Measurements from ENCODE around the gene RCSD1.

The RCSD1 gene

DNA sequence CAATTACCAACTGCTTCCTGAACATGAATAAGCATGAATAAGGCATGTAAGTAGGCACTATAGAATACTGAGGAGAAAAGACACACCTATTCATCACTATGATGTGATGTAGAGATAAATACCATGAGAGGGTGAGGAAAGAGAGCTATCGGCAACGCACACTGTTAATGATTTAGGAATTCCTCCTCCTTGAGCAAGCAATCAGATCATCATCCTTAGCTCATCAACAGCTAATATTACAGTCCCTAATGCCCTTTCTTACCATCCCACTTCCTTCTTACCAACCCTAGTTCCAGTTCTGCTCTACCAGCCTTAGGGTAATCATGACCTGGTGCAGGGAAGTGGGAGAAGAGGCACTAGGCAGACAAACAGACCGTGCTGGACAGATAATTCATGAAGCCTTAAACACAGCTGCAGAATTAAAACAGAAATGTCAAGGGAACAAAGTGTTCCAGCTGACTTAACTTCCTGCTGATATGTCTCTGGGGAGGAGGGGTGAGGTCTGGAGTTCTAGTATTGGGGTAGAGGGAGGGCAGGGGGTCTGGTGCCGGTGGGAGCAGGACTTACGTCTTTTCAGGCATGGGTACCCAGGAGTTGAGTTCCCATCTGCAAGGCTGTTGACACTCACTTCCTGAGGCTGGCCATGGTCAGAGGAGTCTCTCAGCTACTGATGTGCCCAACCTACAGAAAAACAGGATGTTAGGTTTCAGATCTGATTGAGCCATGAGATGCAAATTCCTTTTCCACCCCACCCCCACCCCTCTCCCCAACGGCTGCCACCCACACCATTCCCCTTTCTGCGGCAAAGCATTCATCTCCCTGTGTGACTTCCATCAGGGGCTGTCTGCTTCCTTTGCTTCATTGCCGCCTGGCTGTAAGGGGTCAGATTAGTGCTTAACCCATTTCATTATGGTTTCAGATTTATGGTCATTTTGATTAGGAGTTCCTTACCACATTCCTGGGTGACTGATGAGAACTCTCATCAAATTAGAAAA lies 12.6 kb upstream of the RCSD1 start:
- no peak for DNase-seq (ENCODE audit: insufficient read length, low spot score)
- TF ChIP-seq POLR2A (IDR thresholded peaks at IDR 0.05; ENCODE audit: low read depth, low read length) (no peak; the same call in 1 of the 2 replicates), TAF1 (IDR thresholded peaks at IDR 0.05; ENCODE audit: low read depth, low read length) (peak; percentile 30; the same call in 1 of the 2 replicates), PAX5 (IDR thresholded peaks at IDR 0.05; ENCODE audit: insufficient read depth, low read length, severe bottlenecking) (no peak), SPI1 (IDR thresholded peaks at IDR 0.05; ENCODE audit: low read depth, low read length) (peak; percentile 75), POLR2AphosphoS5 (IDR thresholded peaks at IDR 0.05; ENCODE audit: low read depth, low read length) (no peak)
- FAIRE-seq = peak; percentile 96

DNA sequence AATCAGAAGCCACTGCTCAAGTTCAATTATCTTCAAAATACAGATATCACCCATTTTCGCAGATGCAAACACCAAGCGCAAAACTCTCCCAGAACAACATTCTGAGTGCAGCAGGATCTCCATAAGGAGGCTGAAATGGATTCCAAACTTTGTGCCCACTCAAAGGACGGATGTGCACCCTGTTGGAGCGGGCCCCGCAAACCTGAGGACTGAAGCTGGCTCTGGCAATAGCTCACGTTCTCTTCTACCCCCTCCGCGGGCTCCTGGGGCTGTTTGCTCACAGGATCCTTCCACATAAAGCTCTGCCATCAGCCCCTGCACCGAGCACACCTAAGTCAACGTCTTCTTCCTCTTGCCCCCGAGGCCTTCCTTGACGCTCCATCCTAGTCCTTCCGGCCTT lies 11.7 kb upstream of the RCSD1 start:
- DNase-seq (ENCODE audit: insufficient read length, low spot score) = no peak
- TF ChIP-seq SPI1 (IDR thresholded peaks at IDR 0.05; ENCODE audit: low read depth, low read length) (no peak), POU2F2 (IDR thresholded peaks at IDR 0.05; ENCODE audit: low read depth, low read length) (no peak), POLR2A (IDR thresholded peaks at IDR 0.05; ENCODE audit: low read depth, low read length) (no peak), POLR2AphosphoS5 (IDR thresholded peaks at IDR 0.05; ENCODE audit: low read depth, low read length) (no peak), TAF1 (IDR thresholded peaks at IDR 0.05; ENCODE audit: low read depth, low read length) (no peak), PAX5 (IDR thresholded peaks at IDR 0.05; ENCODE audit: insufficient read depth, low read length, severe bottlenecking) (no peak)
- peak; percentile 26 for FAIRE-seq

DNA sequence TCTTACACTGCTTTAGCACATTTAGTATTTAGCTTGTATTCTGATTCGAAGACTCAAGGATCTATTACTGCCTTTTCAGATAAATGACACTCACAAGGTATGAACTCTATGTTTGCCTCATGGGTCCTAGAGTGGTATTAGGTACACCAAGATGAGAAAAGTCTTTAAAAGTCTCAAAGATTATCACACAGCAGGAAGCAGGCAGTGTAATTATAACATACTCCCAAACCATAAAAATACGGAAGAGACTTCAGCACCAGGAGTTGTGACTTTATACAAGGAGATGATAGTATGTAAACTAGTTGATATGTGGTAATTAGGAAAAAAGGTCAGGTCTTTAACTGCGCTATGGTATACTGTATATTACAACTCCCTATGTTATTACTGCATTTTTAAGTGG lies 11.2 kb upstream of the RCSD1 start:
- no peak for FAIRE-seq
- TF ChIP-seq POLR2AphosphoS5 (IDR thresholded peaks at IDR 0.05; ENCODE audit: low read depth, low read length) = no peak
- TF ChIP-seq POLR2A (IDR thresholded peaks at IDR 0.05; ENCODE audit: low read depth, low read length) = no peak
- TF ChIP-seq PAX5 (IDR thresholded peaks at IDR 0.05; ENCODE audit: insufficient read depth, low read length, severe bottlenecking) = no peak
- TF ChIP-seq POU2F2 (IDR thresholded peaks at IDR 0.05; ENCODE audit: low read depth, low read length) = no peak
- no peak for TF ChIP-seq TAF1 (IDR thresholded peaks at IDR 0.05; ENCODE audit: low read depth, low read length)
- no peak for DNase-seq (ENCODE audit: insufficient read length, low spot score)

DNA sequence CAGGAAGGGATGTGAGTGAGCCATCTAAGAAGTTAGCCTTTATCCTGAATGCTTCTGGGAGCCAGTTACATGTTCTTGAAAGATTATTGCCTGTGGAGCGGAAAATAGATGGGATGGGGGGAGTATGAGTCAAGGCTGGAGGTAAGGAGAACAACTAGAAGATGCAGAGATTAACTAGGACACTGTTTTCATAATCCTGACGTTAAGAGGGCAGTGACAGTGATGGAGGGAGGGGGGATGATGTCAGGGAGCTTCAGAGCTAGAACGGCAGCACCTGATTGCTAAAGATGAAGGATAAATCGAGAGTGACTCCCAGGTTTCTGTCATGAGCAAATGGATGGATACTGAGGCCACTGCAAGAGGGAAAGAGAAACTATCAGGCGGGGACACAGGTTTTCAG lies 10.0 kb upstream of the RCSD1 start:
- TF ChIP-seq POLR2A (IDR thresholded peaks at IDR 0.05; ENCODE audit: low read depth, low read length) (no peak), POLR2AphosphoS5 (IDR thresholded peaks at IDR 0.05; ENCODE audit: low read depth, low read length) (no peak), PAX5 (IDR thresholded peaks at IDR 0.05; ENCODE audit: insufficient read depth, low read length, severe bottlenecking) (no peak), SPI1 (IDR thresholded peaks at IDR 0.05; ENCODE audit: low read depth, low read length) (no peak), POU2F2 (IDR thresholded peaks at IDR 0.05; ENCODE audit: low read depth, low read length) (no peak), TAF1 (IDR thresholded peaks at IDR 0.05; ENCODE audit: low read depth, low read length) (no peak)
- DNase-seq (ENCODE audit: insufficient read length, low spot score) (no peak), FAIRE-seq (peak; percentile 38)

DNA sequence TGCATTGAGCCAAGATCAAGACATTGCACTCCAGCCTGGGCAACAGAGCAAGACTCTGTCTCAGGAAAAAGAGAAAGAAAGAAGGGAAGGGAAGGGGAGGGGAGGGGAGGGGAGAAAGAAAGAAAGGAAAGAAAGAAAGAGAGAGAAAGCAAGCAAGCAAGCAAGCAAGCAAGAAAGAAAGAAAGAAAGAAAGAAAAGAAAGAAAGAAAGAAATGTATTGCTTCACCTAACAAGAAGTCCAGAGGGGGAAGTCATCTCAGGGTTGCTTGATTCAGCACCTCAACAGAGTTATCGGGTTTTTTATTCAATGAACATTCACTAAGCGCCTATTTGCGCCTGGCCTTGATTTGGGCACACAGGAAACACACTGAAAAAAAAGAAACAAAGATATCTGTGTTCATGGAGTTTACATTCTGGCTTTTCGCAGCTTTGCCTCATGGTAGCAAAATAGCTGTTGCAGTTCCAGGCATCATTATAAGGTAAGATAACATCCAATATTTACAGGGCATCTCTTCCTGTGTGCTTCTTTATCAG lies 8.2 kb upstream of the RCSD1 start:
- FAIRE-seq (no peak), DNase-seq (ENCODE audit: insufficient read length, low spot score) (no peak)
- TF ChIP-seq TAF1 (IDR thresholded peaks at IDR 0.05; ENCODE audit: low read depth, low read length) = no peak
- no peak for TF ChIP-seq SPI1 (IDR thresholded peaks at IDR 0.05; ENCODE audit: low read depth, low read length)
- no peak for TF ChIP-seq PAX5 (IDR thresholded peaks at IDR 0.05; ENCODE audit: insufficient read depth, low read length, severe bottlenecking)
- no peak for TF ChIP-seq POLR2A (IDR thresholded peaks at IDR 0.05; ENCODE audit: low read depth, low read length)

DNA sequence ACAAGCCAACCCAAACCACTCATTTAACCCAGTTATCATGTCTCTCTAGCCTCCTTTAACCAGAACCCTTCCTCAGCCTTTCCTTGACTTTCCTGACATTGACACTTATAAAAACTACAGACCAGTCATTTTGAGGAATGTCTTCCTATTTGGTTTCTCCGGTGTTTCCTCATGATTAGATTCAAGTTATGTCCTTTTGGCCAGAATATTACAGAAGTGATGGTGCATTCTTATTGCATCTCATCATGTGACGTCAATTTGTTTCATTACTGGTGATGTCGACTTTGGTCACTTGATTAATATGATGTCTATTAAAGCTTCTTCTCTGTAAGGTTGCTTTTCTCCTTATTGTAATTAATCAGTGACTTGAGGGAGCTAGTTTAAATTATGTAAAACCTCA lies 6.1 kb upstream of the RCSD1 start:
- FAIRE-seq (peak; percentile 57), DNase-seq (ENCODE audit: insufficient read length, low spot score) (no peak)
- TF ChIP-seq POU2F2 (IDR thresholded peaks at IDR 0.05; ENCODE audit: low read depth, low read length) = no peak
- TF ChIP-seq POLR2AphosphoS5 (IDR thresholded peaks at IDR 0.05; ENCODE audit: low read depth, low read length) = no peak
- no peak for TF ChIP-seq TAF1 (IDR thresholded peaks at IDR 0.05; ENCODE audit: low read depth, low read length)

DNA sequence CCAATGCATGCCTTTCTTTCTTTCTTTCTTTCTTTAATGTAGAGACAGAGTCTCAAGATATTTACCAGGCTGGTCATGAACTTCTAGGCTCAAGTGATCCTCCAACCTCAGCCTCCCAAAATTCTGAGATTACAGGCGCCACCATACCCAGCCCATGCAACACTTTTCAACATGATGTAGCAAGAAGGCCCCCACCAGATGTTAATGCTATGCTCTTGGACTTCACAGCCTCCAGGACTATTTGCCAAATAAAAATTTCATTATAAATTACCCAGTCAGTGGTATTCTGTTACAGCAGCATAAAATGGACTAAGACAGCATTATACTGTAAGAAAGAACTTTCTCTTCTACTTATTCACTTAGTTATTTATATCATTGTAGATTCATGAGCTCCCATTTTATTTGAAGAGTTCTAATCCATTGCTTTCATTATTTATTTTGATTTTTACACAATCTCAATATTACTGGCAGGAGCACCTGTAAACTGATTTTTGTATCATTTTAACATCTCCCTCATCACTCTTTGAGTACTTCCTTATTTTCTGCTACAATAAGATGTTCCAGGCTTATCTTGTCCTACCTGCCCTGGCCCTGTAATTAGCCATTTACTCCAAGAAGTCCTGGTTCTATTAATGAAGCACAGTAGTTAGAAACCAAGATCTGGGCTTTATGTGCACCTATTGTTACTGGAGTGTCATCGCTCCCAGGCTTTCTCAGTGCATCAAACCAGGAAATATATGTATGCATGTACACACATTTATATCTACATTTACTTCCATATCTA lies 4.8 kb upstream of the RCSD1 start:
- DNase-seq (ENCODE audit: insufficient read length, low spot score) (no peak), FAIRE-seq (no peak)
- no peak for TF ChIP-seq TAF1 (IDR thresholded peaks at IDR 0.05; ENCODE audit: low read depth, low read length)
- no peak for TF ChIP-seq SPI1 (IDR thresholded peaks at IDR 0.05; ENCODE audit: low read depth, low read length)
- no peak for TF ChIP-seq PAX5 (IDR thresholded peaks at IDR 0.05; ENCODE audit: insufficient read depth, low read length, severe bottlenecking)
- no peak for TF ChIP-seq POLR2AphosphoS5 (IDR thresholded peaks at IDR 0.05; ENCODE audit: low read depth, low read length)
- no peak for TF ChIP-seq POLR2A (IDR thresholded peaks at IDR 0.05; ENCODE audit: low read depth, low read length)
- TF ChIP-seq POU2F2 (IDR thresholded peaks at IDR 0.05; ENCODE audit: low read depth, low read length) = no peak

DNA sequence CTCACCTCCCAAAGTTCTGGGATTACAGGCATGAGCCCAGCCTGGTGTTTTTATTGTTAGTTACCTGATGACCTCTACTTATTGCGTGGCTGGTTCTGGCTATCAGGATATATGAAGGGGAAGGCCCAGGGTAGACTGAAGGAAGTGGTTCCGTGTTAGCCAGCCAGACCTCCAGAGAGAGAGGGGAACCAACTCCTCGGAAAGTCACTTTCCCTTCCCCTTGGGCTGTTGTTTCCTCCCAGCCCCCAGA lies 2.5 kb upstream of the RCSD1 start:
- no peak for TF ChIP-seq TAF1 (IDR thresholded peaks at IDR 0.05; ENCODE audit: low read depth, low read length)
- no peak for TF ChIP-seq POLR2AphosphoS5 (IDR thresholded peaks at IDR 0.05; ENCODE audit: low read depth, low read length)
- peak; percentile 75 for TF ChIP-seq SPI1 (IDR thresholded peaks at IDR 0.05; ENCODE audit: low read depth, low read length)
- no peak for TF ChIP-seq PAX5 (IDR thresholded peaks at IDR 0.05; ENCODE audit: insufficient read depth, low read length, severe bottlenecking)
- TF ChIP-seq POLR2A (IDR thresholded peaks at IDR 0.05; ENCODE audit: low read depth, low read length) = no peak
- no peak for TF ChIP-seq POU2F2 (IDR thresholded peaks at IDR 0.05; ENCODE audit: low read depth, low read length)
- no peak for FAIRE-seq
- DNase-seq (ENCODE audit: insufficient read length, low spot score) = no peak

DNA sequence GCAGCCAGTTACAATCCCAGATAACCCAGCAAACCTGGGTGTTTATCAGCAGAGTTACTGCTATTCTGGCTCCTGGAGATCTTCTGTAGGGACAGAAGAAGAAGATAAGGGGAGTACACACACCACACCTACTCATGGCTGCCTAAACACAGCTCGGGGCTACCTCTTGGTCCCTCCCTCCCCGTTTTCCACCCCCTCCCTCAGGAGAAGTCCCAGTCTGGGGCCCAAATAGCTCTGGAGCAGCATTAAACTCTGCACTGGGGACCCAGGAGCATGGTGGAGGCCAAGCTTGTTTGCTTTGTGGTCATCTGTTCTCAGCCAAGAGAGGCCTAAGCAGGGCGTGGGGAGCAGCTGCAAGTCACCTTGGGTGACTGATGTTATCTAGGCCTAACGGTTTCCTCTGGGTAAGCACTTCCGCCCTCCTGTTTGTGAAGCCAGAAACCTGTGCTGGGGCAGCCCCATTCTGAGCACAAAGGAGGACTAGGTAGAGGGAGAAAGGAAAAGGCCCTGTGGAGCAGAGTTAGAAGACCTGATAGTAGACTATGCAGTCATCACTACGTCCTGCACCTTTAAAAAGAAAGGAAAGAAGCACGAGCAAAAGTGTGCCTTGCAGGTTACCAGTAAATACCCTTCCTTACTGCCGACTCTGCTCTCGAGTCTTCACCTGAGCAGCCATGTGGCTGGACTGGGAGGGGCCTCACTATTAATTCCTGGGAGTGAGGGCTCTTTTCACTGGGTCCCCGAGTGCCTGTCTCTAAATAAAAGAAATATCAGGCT lies 2.0 kb upstream of the RCSD1 start:
- peak; percentile 56 for DNase-seq (ENCODE audit: insufficient read length, low spot score)
- peak; percentile 99 for FAIRE-seq
- TF ChIP-seq PAX5 (IDR thresholded peaks at IDR 0.05; ENCODE audit: insufficient read depth, low read length, severe bottlenecking) (no peak), SPI1 (IDR thresholded peaks at IDR 0.05; ENCODE audit: low read depth, low read length) (peak; percentile 86), POU2F2 (IDR thresholded peaks at IDR 0.05; ENCODE audit: low read depth, low read length) (peak; percentile 79), POLR2AphosphoS5 (IDR thresholded peaks at IDR 0.05; ENCODE audit: low read depth, low read length) (peak; percentile 86), POLR2A (IDR thresholded peaks at IDR 0.05; ENCODE audit: low read depth, low read length) (peak; percentile 68), TAF1 (IDR thresholded peaks at IDR 0.05; ENCODE audit: low read depth, low read length) (no peak; the same call in 1 of the 2 replicates)

Measured in GM12891 (cell line).